ENCODE results near the gene ABCC9. TPM values are rescaled to one million over a fixed set of nuclear protein-coding genes. Genes with fewer than 3 reads are reported as not detected.
"Not testable (repeated sequence)": the region's sequence is repeated elsewhere in the genome, so short reads cannot be mapped to it uniquely, and the experiment has no call there.

ABCC9 gene
- polyA plus RNA-seq, 3 donors from 2014 or later: not detected

DNA sequence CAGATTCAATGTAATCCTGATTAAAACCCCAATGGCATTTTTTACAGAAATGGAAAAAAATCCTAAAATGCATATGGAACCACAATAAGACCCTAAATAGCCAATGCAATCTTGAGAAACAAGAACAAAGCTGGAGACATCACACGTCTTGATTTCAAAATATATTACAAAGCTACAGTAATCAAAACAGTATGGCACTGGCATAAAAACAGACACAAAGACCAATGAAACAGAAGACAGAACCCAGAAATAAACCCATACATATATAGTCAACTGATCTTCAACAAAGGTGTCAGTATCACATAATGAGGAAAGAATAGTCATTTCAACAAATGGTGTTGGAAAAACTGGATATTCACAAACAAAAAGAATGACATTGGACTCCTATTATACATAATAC lies 9.4 kb upstream of the ABCC9 start:
- no peaks in the 10 kb centered on the region for H3K4me1 Mint-ChIP-seq
- peaks cover 0 to 2% (median 1%) of the 10 kb centered on the region in 3 donors for H3K27me3 Mint-ChIP-seq (ENCODE audit: low read depth in 3 of 3)
- peaks cover 3 to 28% (median 11%) of the 10 kb centered on the region in 6 donors for H3K9me3 Mint-ChIP-seq
- H3K27ac Mint-ChIP-seq: no peak overlapping the region
- DNase-seq: no peak
- H3K4me3 Mint-ChIP-seq: no peak overlapping the region
- H3K36me3 Mint-ChIP-seq: no peaks in the 10 kb centered on the region

DNA sequence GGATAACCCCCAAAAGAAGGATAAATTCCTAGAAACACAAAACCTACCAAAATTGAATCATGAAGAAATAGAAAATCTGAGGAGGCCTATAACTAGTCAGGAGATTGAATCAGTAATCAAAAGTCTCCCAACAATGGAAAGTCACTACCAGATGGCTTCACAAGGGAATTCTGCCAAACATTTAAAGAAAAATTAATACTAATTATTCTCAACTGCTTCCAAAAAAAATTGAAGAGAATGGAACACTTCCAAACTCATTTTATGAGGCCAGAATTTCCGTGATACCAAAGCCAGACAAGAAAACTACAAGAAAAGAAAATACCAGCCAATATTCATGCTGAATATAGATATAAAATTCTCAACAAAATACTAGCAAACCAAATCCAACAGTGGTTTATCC lies 7.8 kb upstream of the ABCC9 start:
- Mint-ChIP-seq H3K27ac (no peak overlapping the region), H3K36me3 (no peaks in the 10 kb centered on the region), H3K27me3 (ENCODE audit: low read depth in 3 of 3) (peaks cover 0 to 2% (median 1%) of the 10 kb centered on the region in 3 donors), H3K4me1 (no peaks in the 10 kb centered on the region), H3K4me3 (no peak overlapping the region), H3K9me3 (peaks cover 3 to 38% (median 12%) of the 10 kb centered on the region in 6 donors)
- DNase-seq: no peak

DNA sequence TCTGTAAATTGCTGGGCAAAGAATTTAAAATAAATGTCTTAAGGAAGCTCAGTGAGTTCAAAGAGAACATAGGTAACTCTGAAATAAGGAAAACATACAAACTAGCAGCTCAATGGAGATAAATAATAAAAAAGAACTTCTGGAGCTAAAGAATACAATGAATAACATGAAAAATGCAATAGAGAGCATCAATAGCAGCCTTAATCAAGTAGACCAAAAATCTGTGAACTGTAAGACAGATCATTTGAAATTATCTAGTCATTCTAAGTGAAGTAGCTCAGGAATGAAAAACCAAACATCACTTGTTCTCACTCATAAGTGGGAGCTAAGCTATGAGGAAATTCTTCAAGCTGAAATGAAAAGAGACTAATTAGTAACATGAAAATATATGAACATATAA lies 5.8 kb upstream of the ABCC9 start:
- Mint-ChIP-seq H3K36me3 (peaks cover 0 to 3% (median 0%) of the 10 kb centered on the region in 3 donors), H3K9me3 (peaks cover 3 to 43% (median 14%) of the 10 kb centered on the region in 6 donors), H3K4me3 (no peak overlapping the region), H3K27me3 (ENCODE audit: low read depth in 3 of 3) (peaks cover 4 to 7% (median 5%) of the 10 kb centered on the region in 3 donors), H3K27ac (no peak overlapping the region), H3K4me1 (no peaks in the 10 kb centered on the region)
- DNase-seq: no peak

DNA sequence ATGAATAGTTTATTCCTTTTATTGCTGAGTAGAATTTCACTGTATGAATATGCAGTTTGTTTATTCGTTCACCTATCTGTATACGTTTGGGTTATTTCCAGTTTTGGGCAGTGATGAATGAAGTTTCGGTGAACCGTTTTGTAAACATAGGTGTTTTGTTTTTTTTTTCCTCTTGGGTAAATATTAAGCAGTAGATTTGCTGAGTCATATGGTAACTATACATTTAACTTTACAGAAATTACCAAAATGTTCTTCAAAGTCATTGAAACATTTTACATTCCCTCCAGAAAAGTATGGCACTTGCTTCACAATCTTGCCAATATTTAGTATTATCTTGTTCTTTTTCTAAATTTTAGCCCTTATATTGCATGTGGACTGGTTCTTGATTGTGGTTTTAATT lies 3.8 kb upstream of the ABCC9 start:
- DNase-seq: no peak
- Mint-ChIP-seq H3K27ac (no peak overlapping the region), H3K9me3 (peaks cover 1 to 51% (median 20%) of the 10 kb centered on the region in 6 donors), H3K36me3 (peaks cover 0 to 7% (median 0%) of the 10 kb centered on the region in 3 donors), H3K4me1 (peaks cover 0 to 9% of the 10 kb centered on the region in 2 donors), H3K27me3 (ENCODE audit: low read depth in 3 of 3) (peaks cover 8 to 22% (median 21%) of the 10 kb centered on the region in 3 donors), H3K4me3 (no peak overlapping the region)

DNA sequence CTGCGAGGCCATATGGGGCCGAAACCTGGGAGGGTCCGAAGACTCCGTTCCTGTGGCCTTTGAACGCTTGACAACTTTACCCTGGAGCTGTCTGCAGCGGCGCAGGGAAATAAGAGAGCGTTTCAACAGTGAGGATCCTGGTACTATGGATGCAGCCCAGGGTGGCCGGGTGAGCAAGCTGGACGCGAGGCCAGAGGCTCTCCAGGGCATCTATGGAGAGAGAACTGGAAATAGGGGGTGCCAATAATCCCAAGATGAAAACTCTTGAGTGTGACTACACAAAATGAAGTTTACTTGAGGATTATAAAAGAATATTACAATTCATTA lies 1.1 kb upstream of the ABCC9 start:
- H3K4me3 Mint-ChIP-seq: no peak overlapping the region
- H3K4me1 Mint-ChIP-seq: peaks cover 0 to 9% of the 10 kb centered on the region in 2 donors
- H3K9me3 Mint-ChIP-seq: peaks cover 0 to 43% (median 19%) of the 10 kb centered on the region in 6 donors
- H3K36me3 Mint-ChIP-seq: peaks cover 0 to 7% (median 0%) of the 10 kb centered on the region in 3 donors
- no peak overlapping the region for H3K27ac Mint-ChIP-seq
- DNase-seq: no peak
- H3K27me3 Mint-ChIP-seq (ENCODE audit: low read depth in 3 of 3): peaks cover 13 to 28% (median 20%) of the 10 kb centered on the region in 3 donors

DNA sequence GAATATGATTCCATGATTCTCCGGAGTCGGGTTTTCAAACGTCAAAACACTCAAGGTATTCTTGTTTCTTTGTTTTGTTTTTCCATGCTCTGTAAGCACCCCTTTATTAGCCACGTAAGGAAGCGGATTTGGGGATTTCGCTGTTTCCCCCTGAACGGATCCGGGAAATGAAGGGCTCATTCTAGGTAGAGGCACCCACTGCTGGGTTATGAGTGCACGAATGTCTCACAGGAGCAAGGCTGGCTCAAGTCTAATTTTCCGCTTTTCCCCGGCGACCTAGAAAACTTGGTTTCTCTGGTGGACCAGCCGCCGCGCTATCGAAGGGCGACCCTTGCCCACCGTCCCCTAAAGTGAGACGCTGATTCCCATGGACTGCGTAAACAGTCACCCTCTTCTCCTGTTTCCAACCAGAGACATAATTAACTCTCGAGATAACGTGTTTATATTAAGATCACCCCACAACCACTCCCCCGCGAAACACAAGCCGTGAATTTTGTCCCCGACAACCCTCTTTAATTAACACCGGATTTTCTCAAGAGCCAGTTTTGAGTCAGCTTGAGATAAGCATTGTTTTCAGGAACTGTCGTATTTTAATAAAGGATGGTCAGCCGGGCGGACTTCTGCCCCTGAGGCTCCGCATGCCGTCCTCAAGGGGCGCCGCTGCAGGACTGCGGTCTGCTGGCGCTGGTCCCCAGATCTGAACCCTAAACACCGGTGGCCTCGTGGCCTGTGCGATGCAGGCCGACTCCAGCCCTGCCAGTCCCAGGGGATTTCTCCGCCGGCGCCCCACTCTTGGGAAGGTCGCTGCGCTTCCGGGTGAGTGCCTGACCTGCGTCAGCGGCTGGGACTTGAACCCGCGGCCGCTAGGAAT lies 515 bp upstream of the ABCC9 start:
- no peak for DNase-seq
- Mint-ChIP-seq H3K36me3 (peaks cover 0 to 7% (median 0%) of the 10 kb centered on the region in 3 donors), H3K4me1 (peaks cover 0 to 9% of the 10 kb centered on the region in 2 donors), H3K4me3 (peak overlapping the region in 1 of 5 donors; percentile 38), H3K27ac (no peak overlapping the region), H3K27me3 (ENCODE audit: low read depth in 3 of 3) (peaks cover 13 to 28% (median 20%) of the 10 kb centered on the region in 3 donors), H3K9me3 (peaks cover 0 to 39% (median 14%) of the 10 kb centered on the region in 6 donors)

DNA sequence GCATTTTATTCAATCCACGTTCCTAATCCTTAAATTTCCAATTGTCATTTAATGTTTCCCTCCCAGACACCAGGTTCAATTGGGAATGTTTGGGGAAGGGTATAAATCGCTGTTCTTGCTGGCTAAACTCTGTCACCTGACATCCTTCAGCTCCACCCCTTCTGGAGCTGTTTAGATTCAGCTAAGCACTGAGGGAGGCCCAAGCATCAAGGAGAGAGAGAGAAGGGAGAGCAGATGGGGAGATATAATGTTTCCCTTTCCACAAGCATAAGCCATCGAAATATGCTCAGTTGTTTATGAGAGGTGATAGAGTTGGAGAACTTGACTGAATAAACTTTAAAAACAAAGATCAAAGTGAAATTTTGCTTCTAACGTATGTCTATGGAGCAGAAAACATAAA lies 1.8 kb downstream of the ABCC9 start:
- no peak overlapping the region for H3K4me3 Mint-ChIP-seq

DNA sequence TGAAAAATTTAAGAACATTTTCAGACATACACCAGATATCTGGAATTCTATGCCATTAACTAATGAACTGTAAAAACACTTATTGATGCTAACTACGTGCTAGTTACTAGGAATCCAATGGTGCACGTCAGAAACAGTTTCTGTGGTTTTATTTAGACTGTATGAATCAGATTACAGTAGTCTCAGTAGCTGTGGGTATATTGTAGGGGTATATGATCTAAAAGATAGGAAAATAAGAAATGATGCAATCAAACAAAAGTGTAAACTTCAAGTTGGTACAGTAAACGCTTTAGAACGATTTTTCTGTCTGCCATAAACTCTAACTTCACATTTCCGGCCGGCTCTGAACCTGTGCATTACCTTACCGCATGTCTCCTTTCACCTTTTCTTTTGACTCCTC lies 2.3 kb downstream of the ABCC9 start:
- no peak for DNase-seq
- peaks cover 13 to 28% (median 20%) of the 10 kb centered on the region in 3 donors for H3K27me3 Mint-ChIP-seq (ENCODE audit: low read depth in 3 of 3)
- no peak overlapping the region for H3K4me3 Mint-ChIP-seq
- H3K27ac Mint-ChIP-seq: no peak overlapping the region
- H3K9me3 Mint-ChIP-seq: peaks cover 0 to 19% (median 8%) of the 10 kb centered on the region in 6 donors
- peaks cover 0 to 9% of the 10 kb centered on the region in 2 donors for H3K4me1 Mint-ChIP-seq
- peaks cover 0 to 7% (median 0%) of the 10 kb centered on the region in 3 donors for H3K36me3 Mint-ChIP-seq

More for the DNA sequence above, 1.8 kb downstream of the ABCC9 start:
- Mint-ChIP-seq H3K27ac (no peak overlapping the region), H3K27me3 (ENCODE audit: low read depth in 3 of 3) (peaks cover 13 to 28% (median 20%) of the 10 kb centered on the region in 3 donors), H3K36me3 (peaks cover 0 to 7% (median 0%) of the 10 kb centered on the region in 3 donors), H3K4me1 (peaks cover 0 to 9% of the 10 kb centered on the region in 2 donors), H3K9me3 (peaks cover 0 to 24% (median 8%) of the 10 kb centered on the region in 6 donors)
- DNase-seq: no peak

DNA sequence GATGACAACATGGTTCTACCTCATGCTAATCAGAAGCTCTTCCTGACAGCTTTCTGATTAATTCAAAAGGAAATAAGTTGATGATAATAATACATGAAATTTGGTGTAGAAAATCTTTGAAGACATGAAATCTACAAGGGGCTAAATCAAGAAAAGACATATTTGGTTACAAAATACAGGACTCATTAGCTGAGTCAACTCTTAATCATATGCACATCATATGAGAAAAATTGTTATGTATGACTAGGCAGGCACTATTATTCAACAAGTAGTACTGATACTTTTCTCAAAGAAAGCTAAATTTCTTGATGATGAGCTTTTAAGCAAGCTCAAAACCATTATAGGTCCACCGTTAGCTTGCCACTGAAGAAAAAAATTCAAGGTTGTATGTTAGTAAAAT lies 7.1 kb downstream of the ABCC9 start:
- no peak overlapping the region for H3K27ac Mint-ChIP-seq

DNA sequence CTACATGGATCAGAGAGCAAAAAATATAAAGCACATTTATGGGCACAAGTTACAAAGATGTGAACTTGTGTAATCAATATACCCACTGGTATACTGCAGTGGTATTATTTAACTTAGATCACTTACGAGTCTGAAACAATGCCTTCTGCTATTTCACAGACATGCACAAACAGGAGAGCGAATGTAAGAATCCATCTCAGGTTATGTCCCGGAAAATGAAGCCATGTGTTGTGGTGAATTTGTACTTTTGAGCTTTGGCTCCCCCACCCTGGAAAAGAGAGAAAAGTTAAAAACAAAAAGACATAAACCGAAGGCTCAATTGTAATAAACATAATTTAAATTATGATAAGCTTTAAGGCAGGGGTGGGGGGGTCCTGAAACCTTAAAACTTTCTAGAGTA lies 7.6 kb downstream of the ABCC9 start:
- peaks cover 0 to 3% (median 1%) of the 10 kb centered on the region in 3 donors for H3K27me3 Mint-ChIP-seq (ENCODE audit: low read depth in 3 of 3)
- no peaks in the 10 kb centered on the region for H3K4me1 Mint-ChIP-seq
- peaks cover 0 to 6% (median 2%) of the 10 kb centered on the region in 6 donors for H3K9me3 Mint-ChIP-seq
- no peak overlapping the region for H3K27ac Mint-ChIP-seq
- no peak for DNase-seq
- no peak overlapping the region for H3K4me3 Mint-ChIP-seq
- no peaks in the 10 kb centered on the region for H3K36me3 Mint-ChIP-seq

More for the DNA sequence above, 7.1 kb downstream of the ABCC9 start:
- Mint-ChIP-seq H3K27me3 (ENCODE audit: low read depth in 3 of 3) (peaks cover 3 to 6% (median 3%) of the 10 kb centered on the region in 3 donors), H3K36me3 (no peaks in the 10 kb centered on the region), H3K4me1 (no peaks in the 10 kb centered on the region), H3K9me3 (peaks cover 0 to 6% (median 2%) of the 10 kb centered on the region in 6 donors), H3K4me3 (no peak overlapping the region)
- no peak for DNase-seq

DNA sequence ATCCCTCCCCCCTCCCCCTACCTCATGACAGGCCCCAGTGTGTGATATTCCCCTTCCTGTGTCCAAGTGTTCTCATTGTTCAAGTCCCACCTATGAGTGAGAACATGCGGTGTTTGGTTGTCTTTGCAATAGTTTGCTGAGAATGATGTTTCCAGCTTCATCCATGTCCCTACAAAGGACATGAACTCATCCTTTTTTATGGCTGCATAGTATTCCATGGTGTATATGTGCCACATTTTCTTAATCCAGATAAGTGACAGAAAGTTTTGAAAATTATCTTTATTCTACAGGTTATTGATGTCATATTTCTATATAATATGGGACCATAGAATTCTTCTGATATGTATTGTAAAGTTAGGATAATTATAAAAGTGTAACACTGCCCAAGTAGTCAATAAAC lies 11.3 kb downstream of the ABCC9 start:
- not testable (repeated sequence) for H3K4me1 Mint-ChIP-seq; H3K36me3 Mint-ChIP-seq; H3K27me3 Mint-ChIP-seq (ENCODE audit: low read depth in 3 of 3); H3K4me3 Mint-ChIP-seq; H3K27ac Mint-ChIP-seq; H3K9me3 Mint-ChIP-seq; DNase-seq

DNA sequence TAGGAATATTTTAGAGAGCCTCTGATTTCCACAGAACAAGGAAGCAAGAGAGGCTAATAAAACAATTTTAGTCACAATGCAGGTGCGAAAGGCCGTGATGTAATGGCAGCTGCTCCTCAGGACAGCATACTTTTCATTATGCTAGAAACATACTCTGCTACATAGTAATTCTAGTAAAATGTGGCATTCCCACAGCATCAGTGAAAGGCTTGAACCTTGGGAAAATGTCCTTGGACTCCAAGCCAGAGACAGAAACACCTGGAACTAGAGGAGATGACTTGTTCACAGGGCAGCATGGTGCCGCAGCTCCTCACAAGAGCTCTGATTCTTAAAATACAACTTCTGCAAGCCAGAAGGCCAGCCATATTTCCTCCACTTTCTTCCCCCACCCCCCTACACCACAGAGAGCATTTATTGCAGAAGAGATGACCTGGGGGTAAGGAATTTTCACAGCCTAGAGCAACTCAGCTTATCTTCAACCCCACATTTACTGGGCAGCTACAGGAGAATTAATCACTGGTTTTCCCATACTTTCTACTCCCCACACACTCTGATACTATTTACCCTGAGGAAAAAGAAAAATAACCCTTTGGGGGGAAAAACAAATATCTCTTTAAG lies 15.8 kb downstream of the ABCC9 start:
- Mint-ChIP-seq H3K27ac (no peak overlapping the region), H3K4me3 (no peak overlapping the region), H3K9me3 (peaks cover 0 to 4% (median 0%) of the 10 kb centered on the region in 6 donors), H3K4me1 (no peaks in the 10 kb centered on the region), H3K27me3 (ENCODE audit: low read depth in 3 of 3) (peaks cover 0 to 3% (median 1%) of the 10 kb centered on the region in 3 donors), H3K36me3 (no peaks in the 10 kb centered on the region)
- no peak for DNase-seq

DNA sequence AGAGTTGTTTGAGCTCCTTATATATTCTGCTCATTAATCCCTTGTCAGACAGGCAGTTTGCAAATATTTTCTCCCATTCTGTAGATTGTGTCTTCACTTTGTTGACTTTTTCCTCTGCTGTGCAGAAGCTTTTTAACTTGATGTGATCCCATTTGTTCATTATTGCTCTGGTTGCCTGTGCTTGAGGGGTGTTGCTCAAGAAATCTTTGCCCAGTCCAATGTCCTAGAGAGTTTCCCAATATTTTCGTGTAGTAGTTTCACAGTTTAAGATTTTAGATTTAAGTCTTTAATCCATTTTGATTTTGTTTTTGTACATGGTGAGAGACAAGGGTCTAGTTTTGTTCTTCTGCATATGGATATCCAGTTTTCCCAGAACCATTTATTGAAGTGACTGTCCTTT lies 19.8 kb downstream of the ABCC9 start:
- DNase-seq: no peak
- Mint-ChIP-seq H3K27me3 (ENCODE audit: low read depth in 3 of 3) (peaks cover 0 to 5% (median 2%) of the 10 kb centered on the region in 3 donors), H3K4me3 (no peak overlapping the region), H3K36me3 (no peaks in the 10 kb centered on the region), H3K4me1 (no peaks in the 10 kb centered on the region), H3K9me3 (peaks cover 0 to 2% (median 0%) of the 10 kb centered on the region in 6 donors), H3K27ac (no peak overlapping the region)

DNA sequence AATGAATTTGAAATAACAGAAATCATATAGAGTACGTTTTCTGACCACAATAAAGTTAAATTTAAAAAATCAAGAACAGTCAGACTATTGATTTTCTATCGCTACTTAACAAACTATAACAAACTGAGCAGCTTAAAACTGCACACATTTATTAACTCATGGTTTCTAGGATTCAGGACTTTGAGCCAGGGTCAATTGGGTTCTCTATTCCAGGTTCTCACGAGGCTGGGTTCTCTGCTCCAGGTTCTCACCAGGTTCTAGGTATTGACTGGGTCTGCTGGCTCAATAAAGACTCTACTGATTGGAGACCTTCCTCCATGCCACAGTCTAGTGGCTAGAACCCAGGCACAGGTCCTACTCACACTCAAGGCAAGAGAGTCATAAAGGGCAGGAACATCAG lies 22.8 kb downstream of the ABCC9 start:
- H3K27ac Mint-ChIP-seq: no peak overlapping the region
- H3K4me1 Mint-ChIP-seq: no peaks in the 10 kb centered on the region

More for the DNA sequence above, 22.8 kb downstream of the ABCC9 start:
- Mint-ChIP-seq H3K36me3 (no peaks in the 10 kb centered on the region), H3K4me3 (no peak overlapping the region), H3K9me3 (peaks cover 0 to 2% (median 0%) of the 10 kb centered on the region in 6 donors), H3K27me3 (ENCODE audit: low read depth in 3 of 3) (peaks cover 0 to 5% (median 0%) of the 10 kb centered on the region in 3 donors)
- DNase-seq: no peak

All from immature natural killer cell (primary cell).